Breast epithelium (tissue), 4 donors: ENCODE results near the gene RNF34. TPM values are rescaled to one million over a fixed set of nuclear protein-coding genes. Genes with fewer than 3 reads are reported as not detected.
A peak's percentile ranks its signal among the peaks of the same experiment; 100 is the strongest.

Experiments used
- DNase-seq, 2 donors: peaks; one replicate each; pipeline ENCODE4 v3.0.0-alpha.2; 2019; ENCODE audit warnings: low spot score in 2 of 2
- H3K27ac ChIP-seq, 2 donors: fragments of 200-600 bp; sonication (generic) in 1 of 2; one replicate each; pipeline ENCODE4 v1.5.1; 2016 to 2019; ENCODE audit warnings: mild to moderate bottlenecking in 1 of 2
- H3K27me3 ChIP-seq, 2 donors: fragments of 200-600 bp; sonication (generic) in 1 of 2; one replicate each; pipeline versions ENCODE4 v1.5.1 to v1.6.0; 2017 to 2019; ENCODE audit warnings: control low read depth in 1 of 2, mild to moderate bottlenecking in 1 of 2
- H3K36me3 ChIP-seq: fragments of 200-600 bp; one replicate; pipeline ENCODE4 v1.5.1; 2019
- H3K4me1 ChIP-seq, 2 donors: fragments of 200-600 bp; sonication (generic); one replicate each; pipeline ENCODE4 v1.5.1; 2016 to 2019; ENCODE audit warnings: control low read depth in 1 of 2
- H3K4me3 ChIP-seq, 3 donors: fragments of 200-600 bp; sonication (generic); 1 replicate in 2 of 3; 2 replicates in 1 of 3; pipeline ENCODE4 v1.5.1; 2016 to 2019; ENCODE audit warnings: mild to moderate bottlenecking in 3 of 3, moderate library complexity in 2 of 3
- H3K9me3 ChIP-seq, 2 donors: fragments of 200-600 bp; sonication (generic) in 1 of 2; one replicate each; pipeline ENCODE4 v1.5.1; 2016 to 2019; ENCODE audit warnings: control low read depth in 1 of 2
- CTCF ChIP-seq, 3 donors: fragments of 450-650 bp; IDR thresholded peaks; one replicate each; pipeline ENCODE4 v1.5.1; 2016 to 2017; ENCODE audit warnings: antibody characterized with exemption in 3 of 3, mild to moderate bottlenecking in 3 of 3, moderate library complexity in 3 of 3
- POLR2A ChIP-seq: fragments of 450-650 bp; IDR thresholded peaks from one replicate; pipeline ENCODE4 v1.6.1; 2016; ENCODE audit warnings: antibody characterized with exemption, mild to moderate bottlenecking, moderate library complexity
- POLR2AphosphoS5 ChIP-seq, 3 donors: sonication (generic); formaldehyde crosslinking; IDR thresholded peaks; one replicate each; pipeline ENCODE4 v1.6.1; 2017; ENCODE audit warnings: antibody characterized with exemption in 3 of 3
- intact Hi-C: fragments of 100-400 bp; cut with DNase I; formaldehyde crosslinking; loops from one replicate; pipeline ENCODE4 v1.15.1; 2023; ENCODE audit warnings: low total_unique reads
- total RNA-seq, 3 donors: library from RNA; depleted of rRNA; stranded (reverse); fragments of >200 nt; gene quantifications; one replicate each; pipeline ENCODE4 v1.1.0, GENCODE V29; 2016

The RNF34 gene
- total RNA-seq, 3 donors from 2014 or later, result 32.4 to 47.3 (median 45.1) TPM

GRCh38 chr12:121466794-121467637 lies 67.1 kb downstream of the RNF34 start:
- Histone ChIP-seq H3K4me3 (peak overlapping the region; percentile 52 to 96 (median 69)), H3K4me1 (no peaks in the 10 kb centered on the region), H3K36me3 (no peaks in the 10 kb centered on the region), H3K27me3 (no peaks in the 10 kb centered on the region), H3K27ac (peak overlapping the region; percentile 80 to 93), H3K9me3 (no peaks in the 10 kb centered on the region)
- peak; percentile 84 to 87 for DNase-seq
- intact Hi-C loops, result loop anchor here (5.0 kb wide), 1 partner anchor 1035 kb away; the partner anchor contains the start of gene ZCCHC8
- no peak for TF ChIP-seq POLR2A
- no peak for TF ChIP-seq POLR2AphosphoS5 (IDR thresholded peaks at IDR 0.05)
- TF ChIP-seq CTCF (IDR thresholded peaks at IDR 0.05), result no peak

GRCh38 chr12:121467638-121468498 lies 68.0 kb downstream of the RNF34 start:
- Histone ChIP-seq H3K4me1 (no peaks in the 10 kb centered on the region), H3K36me3 (no peaks in the 10 kb centered on the region), H3K27me3 (no peaks in the 10 kb centered on the region), H3K27ac (peak overlapping the region in 1 of 2 donors; percentile 93), H3K9me3 (no peaks in the 10 kb centered on the region), H3K4me3 (peak overlapping the region; percentile 52 to 96 (median 69))
- TF ChIP-seq CTCF (IDR thresholded peaks at IDR 0.05) (no peak), POLR2AphosphoS5 (IDR thresholded peaks at IDR 0.05) (no peak), POLR2A (no peak)
- DNase-seq, result peak in 1 of 2 donors; percentile 27
- intact Hi-C loops, result loop anchor here (5.0 kb wide), 1 partner anchor 1034 kb away; the partner anchor contains the start of gene ZCCHC8

- no peak overlapping the region for H3K4me3 ChIP-seq
- H3K27me3 ChIP-seq, result no peaks in the 10 kb centered on the region
- TF ChIP-seq CTCF (IDR thresholded peaks at IDR 0.05), result no peak
- no peak for TF ChIP-seq POLR2AphosphoS5 (IDR thresholded peaks at IDR 0.05)
- TF ChIP-seq POLR2A, result no peak
- H3K36me3 ChIP-seq, result no peaks in the 10 kb centered on the region
- H3K4me1 ChIP-seq, result no peaks in the 10 kb centered on the region
- intact Hi-C loops, result loop anchor here (5.0 kb wide), 1 partner anchor 1034 kb away; the partner anchor contains the start of gene ZCCHC8
- H3K27ac ChIP-seq, result peak overlapping the region in 1 of 2 donors; percentile 93
- H3K9me3 ChIP-seq, result no peaks in the 10 kb centered on the region
- no peak for DNase-seq
These were observed 68.5 kb downstream of the RNF34 start for GRCh38 chr12:121468499-121468801.

GRCh38 chr12:121470751-121471150 lies 70.8 kb downstream of the RNF34 start:
- no peak for TF ChIP-seq CTCF (IDR thresholded peaks at IDR 0.05)
- no peak for TF ChIP-seq POLR2A
- TF ChIP-seq POLR2AphosphoS5 (IDR thresholded peaks at IDR 0.05), result no peak
- DNase-seq, result no peak
- Histone ChIP-seq H3K4me3 (no peak overlapping the region), H3K4me1 (no peaks in the 10 kb centered on the region), H3K9me3 (no peaks in the 10 kb centered on the region), H3K27me3 (no peaks in the 10 kb centered on the region), H3K27ac (no peak overlapping the region), H3K36me3 (no peaks in the 10 kb centered on the region)
- intact Hi-C loops, result no loop called here
